ENCODE data around the gene KCNMA1. TPM values are rescaled to one million over a fixed set of nuclear protein-coding genes. Genes with fewer than 3 reads are reported as not detected.

The KCNMA1 gene
- total RNA-seq, 3 donors from 2014 or later (not counting 1 experiment from before 2014, with no cell fraction given): 0.40 to 1.8 (median 0.63) TPM

DNA sequence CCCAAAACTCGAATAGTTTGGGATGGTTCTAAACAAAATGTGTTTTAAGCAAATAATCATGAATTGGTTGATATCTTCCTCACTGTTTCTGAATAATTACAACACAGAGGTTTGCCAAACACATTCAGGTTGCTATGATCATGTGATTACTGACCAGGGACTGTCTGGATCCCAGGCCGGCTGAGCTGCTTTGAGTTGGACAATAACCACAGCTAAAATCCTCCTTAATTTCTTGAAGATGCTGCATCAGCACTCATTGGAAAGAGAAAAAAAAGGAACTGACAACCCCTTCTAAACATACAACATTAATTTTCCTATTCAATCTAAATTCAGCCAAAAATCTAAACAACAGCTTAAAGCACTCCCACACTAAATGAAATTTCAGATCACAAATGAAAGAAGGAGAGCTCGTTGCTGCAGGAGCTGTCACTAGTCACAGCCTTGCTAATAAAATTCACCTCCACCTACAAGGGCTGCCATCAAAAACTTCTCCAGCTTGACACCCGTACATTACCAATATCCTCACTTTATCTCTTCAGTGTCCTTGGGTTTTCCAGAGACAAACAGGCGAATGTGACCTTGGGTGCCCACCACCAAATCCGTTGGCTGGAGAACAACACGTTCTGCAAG lies 560.2 kb downstream of the KCNMA1 start:
- no peaks in the 10 kb centered on the region for H3K36me3 ChIP-seq (ENCODE audit: control insufficient read depth, insufficient read depth, low read length)
- H3K9me3 Mint-ChIP-seq: no peaks in the 10 kb centered on the region
- H3K4me3 ChIP-seq (ENCODE audit: low read length): no peak overlapping the region
- WGBS (ENCODE audit: insufficient coverage): 69% methylated on average over 6 of the region's 7 CpGs
- no peak for ATAC-seq
- H3K27me3 ChIP-seq (ENCODE audit: control insufficient read depth, insufficient read depth, low read length): no peaks in the 10 kb centered on the region
- no peaks in the 10 kb centered on the region for H3K36me3 Mint-ChIP-seq
- no peak for DNase-seq
- H3K4me1 Mint-ChIP-seq: no peaks in the 10 kb centered on the region
- no peak for TF ChIP-seq CTCF (IDR thresholded peaks at IDR 0.05)
- H3K27me3 Mint-ChIP-seq (ENCODE audit: low read depth in 2 of 2): peaks cover 0 to 6% of the 10 kb centered on the region in 2 donors
- H3K27ac Mint-ChIP-seq: no peak overlapping the region
- no peaks in the 10 kb centered on the region for H3K9me3 ChIP-seq (ENCODE audit: control insufficient read depth, insufficient read depth, low read length)
- no peak overlapping the region for H3K27ac ChIP-seq (ENCODE audit: low read length)
- no peaks in the 10 kb centered on the region for H3K4me1 ChIP-seq (ENCODE audit: control insufficient read depth, insufficient read depth, low read length)
- H3K4me3 Mint-ChIP-seq: no peak overlapping the region
- intact Hi-C loops (cut with micrococcal nuclease): no loop called here

GRCh38 chr10:77075926-77076325 lies 561.7 kb downstream of the KCNMA1 start:
- H3K9me3 ChIP-seq (ENCODE audit: control insufficient read depth, insufficient read depth, low read length): no peaks in the 10 kb centered on the region
- no peak overlapping the region for H3K4me3 ChIP-seq (ENCODE audit: low read length)
- Mint-ChIP-seq H3K4me1 (no peaks in the 10 kb centered on the region), H3K27me3 (ENCODE audit: low read depth in 2 of 2) (peaks cover 0 to 6% of the 10 kb centered on the region in 2 donors), H3K36me3 (no peaks in the 10 kb centered on the region), H3K4me3 (no peak overlapping the region), H3K9me3 (no peaks in the 10 kb centered on the region), H3K27ac (no peak overlapping the region)
- 84% methylated on average over 2 of the region's 2 CpGs for WGBS (ENCODE audit: insufficient coverage)
- intact Hi-C loops (cut with micrococcal nuclease): no loop called here
- no peaks in the 10 kb centered on the region for H3K27me3 ChIP-seq (ENCODE audit: control insufficient read depth, insufficient read depth, low read length)
- no peak for TF ChIP-seq CTCF (IDR thresholded peaks at IDR 0.05)
- DNase-seq: no peak
- no peaks in the 10 kb centered on the region for H3K36me3 ChIP-seq (ENCODE audit: control insufficient read depth, insufficient read depth, low read length)
- H3K4me1 ChIP-seq (ENCODE audit: control insufficient read depth, insufficient read depth, low read length): no peaks in the 10 kb centered on the region
- no peak for ATAC-seq
- H3K27ac ChIP-seq (ENCODE audit: low read length): no peak overlapping the region

DNA sequence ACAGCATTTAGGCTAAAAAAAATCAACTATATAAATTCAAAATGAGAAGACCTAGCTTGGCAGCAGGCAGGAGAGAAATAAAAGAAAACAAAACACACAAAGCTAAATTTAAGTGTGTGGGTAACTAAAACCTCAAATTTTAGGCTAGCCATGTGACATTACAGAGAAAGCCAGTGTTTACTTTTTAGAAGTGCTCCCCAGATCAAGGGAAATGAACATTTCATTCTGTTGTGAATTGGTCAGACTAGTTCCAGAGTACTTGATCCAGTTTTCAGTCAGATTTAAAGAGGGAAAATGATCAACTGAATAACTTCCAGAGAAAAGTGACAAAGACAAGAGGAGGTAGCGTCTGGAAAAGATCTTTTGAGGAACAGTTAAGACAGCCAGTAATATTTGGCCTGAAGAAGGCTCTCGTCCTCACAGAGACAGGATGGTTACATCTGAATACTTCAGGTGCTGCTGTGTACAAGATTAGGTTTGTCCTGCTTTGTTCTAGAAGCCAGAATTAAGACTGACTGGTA lies 563.4 kb downstream of the KCNMA1 start:
- Histone ChIP-seq H3K9me3 (ENCODE audit: control insufficient read depth, insufficient read depth, low read length) (no peaks in the 10 kb centered on the region), H3K27me3 (ENCODE audit: control insufficient read depth, insufficient read depth, low read length) (no peaks in the 10 kb centered on the region), H3K27ac (ENCODE audit: low read length) (no peak overlapping the region), H3K4me1 (ENCODE audit: control insufficient read depth, insufficient read depth, low read length) (no peaks in the 10 kb centered on the region), H3K36me3 (ENCODE audit: control insufficient read depth, insufficient read depth, low read length) (no peaks in the 10 kb centered on the region), H3K4me3 (ENCODE audit: low read length) (no peak overlapping the region)
- 73% methylated on average over 2 of the region's 2 CpGs for WGBS (ENCODE audit: insufficient coverage)
- Mint-ChIP-seq H3K27me3 (ENCODE audit: low read depth in 2 of 2) (peaks cover 0 to 6% of the 10 kb centered on the region in 2 donors), H3K27ac (no peak overlapping the region), H3K9me3 (no peaks in the 10 kb centered on the region), H3K4me3 (no peak overlapping the region), H3K4me1 (no peaks in the 10 kb centered on the region), H3K36me3 (no peaks in the 10 kb centered on the region)
- no peak for ATAC-seq
- no peak for TF ChIP-seq CTCF (IDR thresholded peaks at IDR 0.05)
- no peak for DNase-seq
- intact Hi-C loops (cut with micrococcal nuclease): no loop called here

DNA sequence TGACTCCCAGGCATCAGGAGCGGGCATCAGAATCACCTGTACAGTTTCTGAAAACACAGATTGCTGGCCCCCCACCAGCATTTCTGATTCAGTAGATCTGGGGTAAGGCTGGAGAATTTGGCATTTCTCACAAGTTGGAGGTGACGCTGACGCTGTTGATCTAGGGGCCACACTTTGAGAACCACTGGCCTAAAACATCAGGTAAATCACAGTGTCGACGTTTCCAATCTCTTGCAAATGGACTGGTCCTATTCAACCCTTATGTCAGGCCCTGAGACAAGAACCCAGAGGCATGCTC lies 564.0 kb downstream of the KCNMA1 start:
- DNase-seq (no peak), ATAC-seq (no peak)
- Mint-ChIP-seq H3K4me3 (no peak overlapping the region), H3K4me1 (no peaks in the 10 kb centered on the region), H3K9me3 (no peaks in the 10 kb centered on the region), H3K27ac (no peak overlapping the region), H3K27me3 (ENCODE audit: low read depth in 2 of 2) (peaks cover 0 to 6% of the 10 kb centered on the region in 2 donors), H3K36me3 (no peaks in the 10 kb centered on the region)
- no peak overlapping the region for H3K27ac ChIP-seq (ENCODE audit: low read length)
- WGBS (ENCODE audit: insufficient coverage): 94% methylated on average over 5 of the region's 5 CpGs
- no peaks in the 10 kb centered on the region for H3K9me3 ChIP-seq (ENCODE audit: control insufficient read depth, insufficient read depth, low read length)
- H3K36me3 ChIP-seq (ENCODE audit: control insufficient read depth, insufficient read depth, low read length): no peaks in the 10 kb centered on the region
- intact Hi-C loops (cut with micrococcal nuclease): no loop called here
- no peaks in the 10 kb centered on the region for H3K27me3 ChIP-seq (ENCODE audit: control insufficient read depth, insufficient read depth, low read length)
- no peak for TF ChIP-seq CTCF (IDR thresholded peaks at IDR 0.05)
- no peaks in the 10 kb centered on the region for H3K4me1 ChIP-seq (ENCODE audit: control insufficient read depth, insufficient read depth, low read length)
- H3K4me3 ChIP-seq (ENCODE audit: low read length): no peak overlapping the region
